IMR-90 (cell line): Measurements from ENCODE around the gene DNAI2.

Experiments
- BHLHE40 ChIP-seq: fragments of 150-350 bp; IDR thresholded peaks from 2 replicates; pipeline ENCODE4 v1.6.1; 2016; ENCODE audit warnings: mild to moderate bottlenecking, low read depth, low read length
- CEBPB ChIP-seq: IDR thresholded peaks from 2 replicates; pipeline ENCODE4 v1.6.1; 2012; ENCODE audit warnings: low read depth, low read length, improper control_type of control experiment
- CTCF ChIP-seq: conservative IDR thresholded peaks from 2 replicates; pipeline ENCODE4 v1.5.1; 2012; ENCODE audit warnings: mild to moderate bottlenecking, low read depth, low read length, improper control_type of control experiment
- ELK1 ChIP-seq: fragments of 150-350 bp; IDR thresholded peaks from 2 replicates; pipeline ENCODE4 v1.6.1; 2016; ENCODE audit warnings: low read depth, mild to moderate bottlenecking, low read length, moderate library complexity, borderline replicate concordance
- FOS ChIP-seq: fragments of 150-350 bp; IDR thresholded peaks from 2 replicates; pipeline ENCODE4 v1.6.1; 2016; ENCODE audit warnings: low read depth, low read length
- MAFK ChIP-seq: IDR thresholded peaks from 2 replicates; pipeline ENCODE4 v1.6.1; 2012; ENCODE audit warnings: low read depth, low read length, improper control_type of control experiment
- MAZ ChIP-seq: IDR thresholded peaks from 2 replicates; pipeline ENCODE4 v1.6.1; 2012; ENCODE audit warnings: low read depth, mild to moderate bottlenecking, low read length, improper control_type of control experiment, moderate library complexity, borderline replicate concordance
- MXI1 ChIP-seq: IDR thresholded peaks from 2 replicates; pipeline ENCODE4 v1.6.1; 2012; ENCODE audit warnings: low read depth, mild to moderate bottlenecking, low read length, moderate library complexity, borderline replicate concordance
- POLR2A ChIP-seq: IDR thresholded peaks from 2 replicates; pipeline ENCODE4 v1.6.1; 2012; ENCODE audit warnings: mild to moderate bottlenecking, low read depth, low read length
- RAD21 ChIP-seq: IDR thresholded peaks from 2 replicates; pipeline ENCODE4 v1.6.1; 2012; ENCODE audit warnings: low read length, improper control_type of control experiment
- RCOR1 ChIP-seq: IDR thresholded peaks from 2 replicates; pipeline ENCODE4 v1.6.1; 2012; ENCODE audit warnings: mild to moderate bottlenecking, low read length, improper control_type of control experiment; ENCODE audit not compliant: insufficient replicate concordance
- RFX5 ChIP-seq: IDR thresholded peaks from 2 replicates; pipeline ENCODE4 v1.8.0; 2012; ENCODE audit warnings: low read depth, mild to moderate bottlenecking, low read length, moderate library complexity
- USF2 ChIP-seq: fragments of 150-350 bp; IDR thresholded peaks from 2 replicates; pipeline ENCODE4 v1.6.1; 2017; ENCODE audit warnings: mild to moderate bottlenecking, antibody characterized with exemption, low read length, low read depth

- TF ChIP-seq POLR2A (no peak), CTCF (no peak), USF2 (no peak), MAFK (no peak), RFX5 (no peak), RCOR1 (no peak), MXI1 (no peak), CEBPB (no peak), BHLHE40 (no peak), RAD21 (no peak), FOS (no peak), MAZ (no peak), ELK1 (no peak)
These were observed 63.9 kb downstream of the DNAI2 start for GRCh38 chr17:74337834-74338500.
